Effector memory CD4-positive, alpha-beta T cell (primary cell): ENCODE results near the gene UBASH3A.
"Not testable (repeated sequence)": the region's sequence is repeated elsewhere in the genome, so short reads cannot be mapped to it uniquely, and the experiment has no call there.

Experiments
- DNase-seq, 3 donors: peaks; one replicate each; pipeline ENCODE4 v3.0.0-alpha.2; 2020
- H3K27ac ChIP-seq: 2 replicates; pipeline ENCODE4 v1.7.0; 2013; ENCODE audit warnings: mild to moderate bottlenecking, low read length, moderate library complexity; ENCODE audit not compliant: insufficient read depth, poor library complexity, severe bottlenecking
- H3K27me3 ChIP-seq: replicated peaks from 2 replicates; pipeline ENCODE4 v1.7.0; 2013; ENCODE audit warnings: mild to moderate bottlenecking, low read length; ENCODE audit not compliant: insufficient read depth, control insufficient read depth, poor library complexity, severe bottlenecking
- H3K36me3 ChIP-seq: 2 replicates; pipeline ENCODE4 v1.7.0; 2013; ENCODE audit warnings: mild to moderate bottlenecking, low read length, moderate library complexity; ENCODE audit not compliant: control insufficient read depth, insufficient read depth
- H3K4me1 ChIP-seq: 2 replicates; pipeline ENCODE4 v1.7.0; 2013; ENCODE audit warnings: low read length, mild to moderate bottlenecking; ENCODE audit not compliant: control insufficient read depth, insufficient read depth, poor library complexity, severe bottlenecking
- H3K4me3 ChIP-seq: 2 replicates; pipeline ENCODE4 v1.7.0; 2013; ENCODE audit warnings: low read length, low read depth, mild to moderate bottlenecking; ENCODE audit not compliant: insufficient read depth, poor library complexity, severe bottlenecking
- H3K9me3 ChIP-seq: 2 replicates; pipeline ENCODE4 v1.7.0; 2013; ENCODE audit warnings: mild to moderate bottlenecking, low read length, moderate library complexity; ENCODE audit not compliant: control insufficient read depth

UBASH3A gene

DNA sequence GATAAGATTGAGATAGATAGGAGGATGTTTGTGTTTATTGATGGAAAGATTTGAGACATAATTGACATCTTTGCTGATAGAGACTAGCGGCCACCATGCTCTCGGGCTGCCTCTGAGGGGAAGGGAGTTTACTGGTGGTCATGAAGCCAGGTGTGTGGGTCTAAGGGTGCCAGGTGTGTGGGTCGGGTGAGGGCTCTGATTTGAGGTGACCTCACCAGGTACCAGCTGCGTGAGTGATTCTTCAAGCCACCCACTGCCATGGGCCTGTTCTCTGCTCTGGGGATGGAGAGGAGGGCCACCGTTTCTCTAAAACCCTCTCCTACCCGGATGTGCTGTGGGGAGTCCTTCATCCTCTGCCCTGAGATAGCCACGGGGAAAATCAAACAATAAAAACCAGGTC is 3.2 kb downstream of the UBASH3A start:
- H3K4me3 ChIP-seq = peak overlapping the region; percentile 55
- peak overlapping the region; percentile 86 for H3K27ac ChIP-seq
- H3K36me3 ChIP-seq = peaks cover 44% of the 10 kb centered on the region
- no peaks in the 10 kb centered on the region for H3K9me3 ChIP-seq
- peaks cover 53% of the 10 kb centered on the region for H3K4me1 ChIP-seq
- no peaks in the 10 kb centered on the region for H3K27me3 ChIP-seq
- DNase-seq = no peak

DNA sequence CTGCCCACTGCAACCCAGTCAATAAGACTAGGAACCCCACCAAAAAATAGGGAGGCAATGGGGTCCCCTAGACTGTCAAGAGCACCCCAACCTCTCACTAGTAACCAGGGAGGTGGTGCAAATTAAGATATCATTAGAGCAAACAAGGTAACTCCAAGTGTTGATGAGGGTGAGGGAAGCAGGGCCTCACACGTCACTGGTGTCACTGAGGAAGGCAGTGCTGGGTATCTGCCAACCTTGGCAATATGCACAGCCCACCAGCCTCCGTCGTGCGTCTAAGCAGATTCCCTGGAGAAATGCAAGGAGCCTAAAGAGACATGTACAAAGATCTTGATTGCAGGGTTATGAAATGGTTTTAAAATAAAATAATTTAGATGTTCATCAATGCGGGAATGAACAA is 3.8 kb downstream of the UBASH3A start:
- Histone ChIP-seq H3K4me1 (peaks cover 59% of the 10 kb centered on the region), H3K4me3 (peak overlapping the region; percentile 55), H3K27ac (peak overlapping the region; percentile 86), H3K9me3 (no peaks in the 10 kb centered on the region), H3K27me3 (no peaks in the 10 kb centered on the region), H3K36me3 (peaks cover 50% of the 10 kb centered on the region)
- DNase-seq = no peak

DNA sequence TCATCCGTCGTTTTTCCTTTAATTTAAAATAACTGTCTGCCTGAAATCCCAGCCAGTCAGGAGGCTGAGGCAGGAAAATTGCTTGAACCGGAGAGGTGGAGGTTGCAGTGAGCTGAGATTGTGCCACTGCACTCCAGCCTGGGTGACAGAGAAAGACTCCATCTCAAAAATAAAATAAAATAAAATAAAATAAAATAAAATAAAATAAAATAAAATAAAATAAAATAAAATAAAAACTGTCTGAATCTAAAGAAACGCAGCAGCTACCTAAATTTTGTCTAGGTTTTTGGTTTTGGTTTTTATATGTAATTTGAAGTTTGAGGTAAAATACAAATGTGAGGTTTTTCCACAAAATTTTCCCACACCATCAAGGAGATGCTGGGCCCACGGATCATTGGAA is 5.0 kb downstream of the UBASH3A start:
- Histone ChIP-seq H3K27ac (peak overlapping the region; percentile 86), H3K4me1 (peaks cover 60% of the 10 kb centered on the region), H3K36me3 (peaks cover 62% of the 10 kb centered on the region)
- not testable (repeated sequence) for H3K27me3 ChIP-seq, H3K4me3 ChIP-seq, H3K9me3 ChIP-seq, DNase-seq

DNA sequence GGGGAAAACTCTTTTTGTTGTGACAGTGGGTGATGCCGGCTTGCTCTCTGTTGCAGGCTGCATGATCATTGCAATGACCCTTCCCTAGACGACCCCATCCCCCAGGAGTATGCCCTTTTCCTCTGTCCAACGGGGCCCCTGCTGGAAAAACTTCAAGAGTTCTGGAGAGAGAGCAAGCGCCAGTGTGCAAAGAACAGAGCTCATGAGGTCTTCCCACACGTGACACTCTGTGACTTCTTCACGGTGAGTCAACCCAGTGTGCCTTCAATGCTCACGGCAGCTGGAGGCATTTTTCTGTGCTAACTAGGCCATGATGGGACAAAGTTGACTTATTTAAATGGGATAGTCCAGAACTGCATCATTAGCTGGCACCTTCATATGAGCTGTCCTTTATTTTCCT is 5.7 kb downstream of the UBASH3A start:
- peaks cover 67% of the 10 kb centered on the region for H3K4me1 ChIP-seq
- H3K4me3 ChIP-seq = no peak overlapping the region
- H3K27me3 ChIP-seq = no peaks in the 10 kb centered on the region
- no peak for DNase-seq
- H3K36me3 ChIP-seq = peaks cover 69% of the 10 kb centered on the region
- peak overlapping the region; percentile 36 for H3K27ac ChIP-seq
- no peaks in the 10 kb centered on the region for H3K9me3 ChIP-seq

DNA sequence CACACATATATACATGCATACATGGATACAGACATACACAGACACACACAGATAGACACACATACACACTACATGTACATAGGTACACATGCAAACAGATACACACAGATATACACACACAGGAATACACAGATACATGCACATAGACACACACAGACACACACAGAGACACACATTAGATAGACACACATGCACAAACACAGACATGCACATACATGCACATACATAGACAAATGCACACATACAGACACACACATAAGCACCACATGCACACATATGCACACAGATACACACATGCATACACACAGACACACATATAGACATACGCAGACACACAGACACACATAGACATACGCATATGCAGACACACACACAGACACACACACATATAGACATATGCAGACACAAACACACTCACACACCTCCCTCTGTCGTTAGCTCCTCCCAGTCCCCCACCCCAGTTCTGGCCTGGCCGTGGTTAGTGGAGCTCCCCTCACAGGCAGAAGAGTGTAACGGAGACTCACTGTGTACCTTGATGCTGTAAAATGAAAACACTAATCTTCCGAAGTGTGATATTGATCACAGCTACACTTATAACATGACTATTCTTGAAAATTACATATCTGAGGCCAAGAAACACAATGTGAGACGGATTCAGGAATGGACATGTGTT is 7.6 kb downstream of the UBASH3A start:
- no peak overlapping the region for H3K4me3 ChIP-seq
- H3K36me3 ChIP-seq = peaks cover 76% of the 10 kb centered on the region
- H3K4me1 ChIP-seq = peaks cover 82% of the 10 kb centered on the region
- DNase-seq = no peak
- no peaks in the 10 kb centered on the region for H3K9me3 ChIP-seq
- peak overlapping the region; percentile 42 for H3K27ac ChIP-seq
- H3K27me3 ChIP-seq = no peaks in the 10 kb centered on the region

DNA sequence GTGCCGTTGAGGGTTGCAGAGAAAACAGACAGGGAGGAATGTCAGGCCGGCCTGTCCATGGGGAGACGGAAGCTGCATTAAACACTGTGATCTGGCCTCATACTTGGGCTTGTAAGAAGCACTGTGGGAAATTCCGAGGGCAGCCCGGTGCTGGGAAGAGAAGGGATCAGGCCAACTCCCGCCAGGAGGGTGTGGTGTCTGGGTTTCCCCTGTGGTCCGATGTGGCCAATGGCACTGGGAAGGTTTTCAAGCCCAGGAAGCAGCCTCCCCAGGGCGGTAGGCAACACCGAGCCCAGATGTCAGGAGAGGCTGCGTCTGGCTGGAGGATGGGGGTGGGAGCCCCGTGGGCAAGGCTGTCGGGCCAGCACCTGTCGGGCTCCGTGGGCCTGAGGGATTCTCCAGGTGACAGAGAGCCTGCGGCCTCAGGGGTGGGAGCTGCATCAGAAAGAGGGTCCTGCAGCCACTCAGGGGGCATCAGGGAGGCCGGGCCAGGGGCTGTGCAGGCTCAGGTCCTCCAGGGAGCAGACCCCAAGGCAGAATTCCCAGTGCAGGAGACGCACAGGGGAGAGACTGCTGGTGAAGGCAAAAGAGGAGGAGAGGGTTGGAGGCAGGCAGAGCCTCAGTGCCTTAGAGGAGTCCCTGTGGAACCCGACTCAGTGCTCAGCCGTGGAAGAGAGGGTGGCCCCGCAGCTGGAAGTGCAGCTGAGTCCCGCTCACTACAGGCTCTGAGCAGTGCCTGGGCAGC is 8.4 kb downstream of the UBASH3A start:
- Histone ChIP-seq H3K4me3 (no peak overlapping the region), H3K4me1 (peaks cover 82% of the 10 kb centered on the region), H3K27me3 (no peaks in the 10 kb centered on the region), H3K27ac (peak overlapping the region; percentile 42), H3K9me3 (no peaks in the 10 kb centered on the region), H3K36me3 (peaks cover 82% of the 10 kb centered on the region)
- DNase-seq = no peak

DNA sequence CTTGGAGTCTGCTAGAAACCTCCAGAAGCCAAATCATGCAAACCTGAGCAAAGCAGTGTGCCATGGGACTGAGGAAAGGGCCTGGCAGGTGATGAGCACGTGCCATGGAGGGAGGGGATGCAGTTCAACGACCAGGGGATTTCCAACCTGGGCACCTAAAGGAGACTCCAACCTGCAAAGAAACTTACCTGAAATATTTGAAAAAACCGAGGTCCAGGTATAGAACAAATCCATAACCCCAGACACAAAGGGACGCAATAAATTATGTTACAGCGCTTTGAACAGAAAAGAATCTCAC is 8.9 kb downstream of the UBASH3A start:
- peaks cover 79% of the 10 kb centered on the region for H3K4me1 ChIP-seq
- peaks cover 78% of the 10 kb centered on the region for H3K36me3 ChIP-seq
- H3K27ac ChIP-seq = peak overlapping the region; percentile 92
- no peaks in the 10 kb centered on the region for H3K9me3 ChIP-seq
- no peak for DNase-seq
- H3K4me3 ChIP-seq = no peak overlapping the region
- no peaks in the 10 kb centered on the region for H3K27me3 ChIP-seq

DNA sequence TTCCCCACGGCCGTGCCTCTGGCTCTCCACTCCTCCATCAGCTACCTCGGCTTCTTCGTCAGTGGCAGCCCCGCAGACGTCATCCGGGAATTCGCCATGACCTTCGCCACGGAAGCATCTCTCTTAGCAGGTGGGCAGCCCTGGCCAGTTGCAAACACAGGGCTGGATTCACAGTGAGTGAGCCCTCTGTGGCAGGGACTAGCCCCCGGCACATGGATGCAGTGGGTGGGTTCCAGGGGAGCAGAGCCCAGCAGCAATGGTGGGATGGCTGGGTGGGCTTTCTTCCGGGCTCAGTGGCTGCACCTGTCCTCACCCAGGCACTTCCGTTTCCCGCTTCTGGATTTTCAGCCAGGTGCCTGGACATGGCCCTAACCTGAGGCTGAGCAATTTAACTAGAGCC is 9.4 kb downstream of the UBASH3A start:
- H3K27ac ChIP-seq = peak overlapping the region; percentile 92
- no peak overlapping the region for H3K4me3 ChIP-seq
- H3K36me3 ChIP-seq = peaks cover 75% of the 10 kb centered on the region
- no peak for DNase-seq
- no peaks in the 10 kb centered on the region for H3K27me3 ChIP-seq
- peaks cover 74% of the 10 kb centered on the region for H3K4me1 ChIP-seq
- H3K9me3 ChIP-seq = no peaks in the 10 kb centered on the region

DNA sequence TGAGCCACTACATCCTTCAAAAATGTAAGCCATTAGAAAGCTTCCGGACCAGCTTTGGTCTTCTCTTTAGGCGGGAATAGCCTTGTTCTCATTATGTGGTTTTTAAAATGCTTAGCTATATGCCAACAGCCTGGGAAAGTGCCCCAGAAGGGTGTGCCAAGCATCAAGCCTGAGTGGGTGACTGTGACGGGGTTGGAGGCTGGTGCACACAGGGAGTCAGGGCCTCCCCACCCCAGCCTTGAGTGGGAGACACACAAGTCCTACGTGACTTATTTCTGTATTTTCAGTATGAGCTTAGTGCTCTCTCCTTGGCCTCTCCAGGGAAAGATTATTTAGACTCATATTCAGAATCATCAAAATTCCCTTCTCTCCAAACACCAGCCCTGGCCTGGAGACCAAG is 9.8 kb downstream of the UBASH3A start:
- peaks cover 76% of the 10 kb centered on the region for H3K36me3 ChIP-seq
- H3K9me3 ChIP-seq = no peaks in the 10 kb centered on the region
- peak overlapping the region; percentile 92 for H3K27ac ChIP-seq
- DNase-seq = no peak
- H3K4me1 ChIP-seq = peaks cover 69% of the 10 kb centered on the region
- H3K4me3 ChIP-seq = no peak overlapping the region
- H3K27me3 ChIP-seq = no peaks in the 10 kb centered on the region

DNA sequence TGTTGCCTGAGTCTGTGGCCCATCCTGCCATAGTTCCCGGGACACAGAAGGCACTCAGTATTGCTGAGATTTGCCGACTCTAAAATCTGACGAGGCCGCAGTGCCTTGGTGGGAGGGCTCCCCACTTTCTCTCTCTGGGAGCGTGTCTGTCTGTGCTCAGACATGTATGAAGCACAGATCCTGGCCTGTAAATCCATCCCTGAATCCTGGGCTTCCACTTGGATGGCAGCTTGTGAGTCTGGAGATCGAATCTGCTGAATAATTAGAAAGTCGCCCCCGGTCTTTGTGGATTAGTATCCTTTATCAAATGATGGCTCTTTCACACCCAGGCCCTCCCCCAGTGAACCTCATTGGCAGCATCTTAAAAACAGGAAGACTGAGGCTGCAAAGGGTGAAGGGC is 10.4 kb downstream of the UBASH3A start:
- H3K9me3 ChIP-seq = no peaks in the 10 kb centered on the region
- no peak overlapping the region for H3K4me3 ChIP-seq
- peaks cover 66% of the 10 kb centered on the region for H3K4me1 ChIP-seq
- H3K36me3 ChIP-seq = peaks cover 80% of the 10 kb centered on the region
- H3K27me3 ChIP-seq = no peaks in the 10 kb centered on the region
- peak overlapping the region; percentile 92 for H3K27ac ChIP-seq
- no peak for DNase-seq
